K562 (cell line): Measurements from ENCODE around the gene GOLGA2. TPM values are rescaled to one million over a fixed set of nuclear protein-coding genes. Genes with fewer than 3 reads are reported as not detected.

Source experiments
- CXXC5 ChIP-seq: fragments of 250-450 bp; sonication (Bioruptor Pico); IDR thresholded peaks from 2 replicates; pipeline ENCODE4 v1.8.0; 2022; ENCODE audit warnings: inconsistent platforms, mild to moderate bottlenecking, moderate library complexity
- ETS1 ChIP-seq: conservative IDR thresholded peaks from 2 replicates; pipeline ENCODE4 v1.6.1; 2011; ENCODE audit warnings: low read depth, mild to moderate bottlenecking, low read length; ENCODE audit not compliant: control insufficient read depth
- GABPA ChIP-seq: fragments of 200-800 bp; sonication (Bioruptor generic); conservative IDR thresholded peaks from 2 replicates; pipeline ENCODE4 v1.6.1; 2016; ENCODE audit warnings: low read depth, missing genetic modification characterization, missing compliant biosample characterization
- HDAC3 ChIP-seq: fragments of 450-650 bp; IDR thresholded peaks from 2 replicates; pipeline ENCODE4 v1.6.1; 2018; ENCODE audit warnings: borderline replicate concordance, mild to moderate bottlenecking, moderate library complexity; ENCODE audit not compliant: partially characterized antibody
- HNRNPLL ChIP-seq: fragments of 200-400 bp; formaldehyde crosslinking; IDR thresholded peaks from 2 replicates; pipeline ENCODE4 v1.6.1; 2017; ENCODE audit warnings: low read length, low read depth, mild to moderate bottlenecking; ENCODE audit not compliant: poor library complexity, severe bottlenecking
- JUN ChIP-seq, 2 experiments: sonication (generic) in 1 of 2; formaldehyde crosslinking in 1 of 2; IDR thresholded peaks; 2 replicates each; pipeline versions ENCODE4 v1.6.1 to v1.8.0; 2012 to 2022; ENCODE audit warnings: borderline replicate concordance in 2 of 2, mild to moderate bottlenecking in 2 of 2, improper control_type of control experiment in 1 of 2, low read depth in 1 of 2, low read length in 1 of 2, missing genetic modification reagents in 1 of 2
- MXI1 ChIP-seq: IDR thresholded peaks from 2 replicates; pipeline ENCODE4 v1.6.1; 2011; ENCODE audit warnings: low read depth, mild to moderate bottlenecking, improper control_type of control experiment, low read length
- MYC ChIP-seq, 2 experiments: fragments of 250-450 bp in 1 of 2; sonication (Bioruptor Pico) in 1 of 2; IDR thresholded peaks; 2 replicates each; pipeline versions ENCODE4 v1.5.1 to v1.6.1; 2012 to 2021; ENCODE audit warnings: low read depth in 2 of 2, borderline replicate concordance in 1 of 2, improper control_type of control experiment in 1 of 2, low read length in 1 of 2, mild to moderate bottlenecking in 1 of 2, moderate library complexity in 1 of 2
- PHTF2 ChIP-seq: fragments of 250-450 bp; sonication (Bioruptor Pico); IDR thresholded peaks from 2 replicates; pipeline ENCODE4 v1.5.0; 2021; ENCODE audit warnings: mild to moderate bottlenecking
- POU5F1 ChIP-seq: fragments of 150-350 bp; IDR thresholded peaks from 2 replicates; pipeline ENCODE4 v1.6.1; 2014; ENCODE audit warnings: borderline replicate concordance, low read length, low read depth, mild to moderate bottlenecking; ENCODE audit not compliant: partially characterized antibody
- RFX1 ChIP-seq: fragments of 450-650 bp; IDR thresholded peaks from 2 replicates; pipeline ENCODE4 v1.6.1; 2016; ENCODE audit warnings: mild to moderate bottlenecking, moderate library complexity
- SP2 ChIP-seq: IDR thresholded peaks from 2 replicates; pipeline ENCODE4 v1.6.1; 2011; ENCODE audit warnings: mild to moderate bottlenecking, low read depth, low read length, moderate library complexity; ENCODE audit not compliant: poor library complexity, severe bottlenecking; ENCODE audit errors: extremely low read depth
- STAG1 ChIP-seq: sonication (generic); formaldehyde crosslinking; IDR thresholded peaks from 2 replicates; pipeline ENCODE4 v1.5.0; 2020; ENCODE audit warnings: missing genetic modification reagents, borderline replicate concordance
- TBP ChIP-seq: optimal IDR thresholded peaks from 2 replicates; pipeline ENCODE3; 2011; ENCODE audit warnings: low read depth, low read length, improper control_type of control experiment
- ZBTB26 ChIP-seq: fragments of 450-650 bp; formaldehyde crosslinking; IDR thresholded peaks from 2 replicates; pipeline ENCODE4 v1.4.0; 2022; ENCODE audit warnings: missing genetic modification characterization
- ZBTB33 ChIP-seq: sonication (generic); formaldehyde crosslinking; IDR thresholded peaks from 2 replicates; pipeline ENCODE4 v1.8.1; 2023; ENCODE audit warnings: mild to moderate bottlenecking, missing genetic modification reagents
- ZBTB9 ChIP-seq: fragments of 450-650 bp; formaldehyde crosslinking; IDR thresholded peaks from 2 replicates; pipeline ENCODE4 v1.4.0; 2020; ENCODE audit warnings: mild to moderate bottlenecking, moderate library complexity
- ZKSCAN8 ChIP-seq: fragments of 200-800 bp; sonication (Bioruptor generic); IDR thresholded peaks from 2 replicates; pipeline ENCODE4 v1.6.1; 2016; ENCODE audit warnings: missing genetic modification characterization, missing compliant biosample characterization
- ZNF134 ChIP-seq: fragments of 250-450 bp; sonication (Bioruptor Pico); conservative IDR thresholded peaks from 2 replicates; pipeline ENCODE4 v1.4.0; 2020
- ZNF584 ChIP-seq: fragments of 200-800 bp; sonication (Bioruptor generic); IDR thresholded peaks from 2 replicates; pipeline ENCODE4 v1.6.1; 2016; ENCODE audit warnings: low read depth, mild to moderate bottlenecking, missing genetic modification characterization, missing compliant biosample characterization
- polyA plus RNA-seq, 8 experiments: library from polyadenylated mRNA; depleted of rRNA in 4 of 8; stranded (reverse) in 5 of 8; unstranded in 3 of 8; fragments of >200 nt; fragmentation: Nextera tagmentation in 2 of 8; fragmentation: Illumina TruSeq in 1 of 8; extraction: Ambion mirVana in 2 of 8; extraction: Trizol in 1 of 8; gene quantifications; 2 replicates each; pipeline versions ENCODE4 v1.2.1 to v1.2.3, GENCODE V29; 2011 to 2014; ENCODE audit warnings: inconsistent platforms in 1 of 8, missing spikeins in 1 of 8
- total RNA-seq, 7 experiments: library from RNA; depleted of rRNA in 6 of 7; stranded (reverse); fragments of >200 nt in 6 of 7; fragmentation: Illumina TruSeq in 2 of 7; extraction: Trizol in 2 of 7; gene quantifications; 2 replicates each; pipeline versions ENCODE4 v1.2.1 to v1.2.3, GENCODE V29; 2011 to 2021; ENCODE audit warnings: low replicate concordance in 1 of 7

Gene GOLGA2
- total and polyA plus RNA-seq, 9 of the 15 experiments (the other 6 are each of a cell fraction or from before 2014, with no cell fraction given), result 15.7 to 138 (median 76.0) TPM

- TF ChIP-seq ZBTB26, result no peak
- no peak for TF ChIP-seq STAG1
- TF ChIP-seq CXXC5 (CRISPR knock-in tag), result peak; percentile 81
- TF ChIP-seq ETS1, result no peak
- TF ChIP-seq PHTF2 (CRISPR knock-in tag), result no peak
- peak; percentile 79 for TF ChIP-seq HNRNPLL
- TF ChIP-seq MYC (IDR thresholded peaks at IDR 0.05; ENCODE audit: low read depth, low read length), result peak; percentile 87
- peak; percentile 67; the same call in 1 of the 2 replicates for TF ChIP-seq MYC (CRISPR knock-in tag; IDR thresholded peaks at IDR 0.05; ENCODE audit: borderline replicate concordance, low read depth)
- peak; percentile 5 for TF ChIP-seq SP2
- TF ChIP-seq TBP, result peak; percentile 70
- no peak for TF ChIP-seq GABPA (tag)
- no peak for TF ChIP-seq RFX1
- no peak for TF ChIP-seq ZNF134
- no peak for TF ChIP-seq ZBTB33 (CRISPR knock-in tag)
- peak; percentile 79 for TF ChIP-seq POU5F1
- no peak for TF ChIP-seq ZNF584
- TF ChIP-seq ZBTB9, result peak; percentile 82
- TF ChIP-seq HDAC3, result no peak
- peak; percentile 43; the same call in 1 of the 2 replicates for TF ChIP-seq JUN (IDR thresholded peaks at IDR 0.05; ENCODE audit: borderline replicate concordance, low read depth, low read length)
- no peak for TF ChIP-seq JUN (CRISPR knock-in tag; IDR thresholded peaks at IDR 0.05; ENCODE audit: borderline replicate concordance)
- peak; percentile 96 for TF ChIP-seq MXI1
- no peak for TF ChIP-seq ZKSCAN8
Observed at GRCh38 chr9:128276008-128276573, 284 bp upstream of the GOLGA2 start, which contains the start of gene SWI5 (continued).
